GM19193 (cell line): Measurements from ENCODE around the gene TUSC2.
A peak's percentile ranks its signal among the peaks of the same experiment; 100 is the strongest.

Source experiments
- POLR2A ChIP-seq: IDR thresholded peaks from 4 replicates; pipeline ENCODE4 v1.6.1; 2011; ENCODE audit not compliant: insufficient read depth, insufficient read length; ENCODE audit errors: extremely low read depth

Gene TUSC2

DNA sequence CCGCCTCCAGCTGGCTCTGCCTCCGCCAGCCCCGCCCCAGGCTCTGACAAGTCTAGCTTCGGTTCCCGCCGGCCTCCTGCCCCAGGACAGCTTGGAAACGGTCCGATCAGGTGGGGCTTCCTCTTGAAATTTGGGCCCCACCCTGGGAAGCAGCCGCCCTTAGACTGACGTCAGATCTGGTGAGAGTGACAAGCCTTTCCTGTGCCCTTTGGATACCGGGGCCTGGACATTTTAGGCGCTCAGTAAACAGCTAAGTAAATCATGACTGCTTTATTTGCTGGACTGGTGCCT is 28.4 kb downstream of the TUSC2 start:
- no peak for TF ChIP-seq POLR2A

DNA sequence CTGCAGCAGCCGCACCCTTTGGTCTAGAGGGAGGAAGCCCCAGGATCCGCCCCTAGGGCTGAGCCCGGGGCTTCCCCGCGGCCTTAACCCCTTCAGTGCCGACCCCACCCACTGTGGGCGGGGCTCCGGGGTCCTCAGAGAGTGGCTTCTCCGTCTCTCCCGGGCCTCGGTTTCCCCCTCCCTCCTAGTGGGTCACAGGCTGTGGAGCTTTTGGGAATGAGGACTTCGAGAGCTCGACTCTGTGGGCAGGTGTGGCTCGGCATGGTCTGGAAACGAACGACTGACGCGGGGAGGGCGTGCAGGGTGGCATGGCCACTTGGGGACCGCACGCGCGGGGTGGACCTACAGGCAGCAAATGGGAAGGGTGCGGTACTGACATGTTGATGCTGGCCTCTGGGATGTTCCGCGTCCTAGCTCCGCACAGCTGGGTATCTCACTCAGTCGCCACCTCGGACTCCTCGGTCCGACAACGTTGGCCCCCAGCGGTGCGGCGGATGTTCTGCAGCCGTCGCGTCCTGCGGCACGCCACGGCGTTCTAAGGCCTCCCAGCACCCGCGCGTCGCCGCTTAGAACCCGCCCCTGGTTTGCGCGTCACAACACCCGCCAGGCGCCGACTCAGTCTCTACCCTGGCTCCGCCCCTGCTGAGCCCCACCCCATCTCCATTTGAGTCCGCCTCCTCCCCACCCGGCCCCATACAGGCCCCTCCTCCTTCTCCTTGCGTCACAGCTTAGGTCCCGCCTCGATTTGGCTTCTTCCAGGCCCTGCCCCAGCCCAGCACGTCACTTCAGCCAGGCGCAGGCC is 29.0 kb downstream of the TUSC2 start, which contains the start of the genes HYAL3 and NAA80:
Gene HYAL3 (minus strand): TSS at position 570 of the 802 bp plus-strand sequence. CDS start 3,803 bp downstream, outside the sequence.
Gene NAA80 (minus strand): TSS at position 570 of the 802 bp plus-strand sequence. CDS start 1,942 bp downstream, outside the sequence.
- peak; percentile 92 for TF ChIP-seq POLR2A

DNA sequence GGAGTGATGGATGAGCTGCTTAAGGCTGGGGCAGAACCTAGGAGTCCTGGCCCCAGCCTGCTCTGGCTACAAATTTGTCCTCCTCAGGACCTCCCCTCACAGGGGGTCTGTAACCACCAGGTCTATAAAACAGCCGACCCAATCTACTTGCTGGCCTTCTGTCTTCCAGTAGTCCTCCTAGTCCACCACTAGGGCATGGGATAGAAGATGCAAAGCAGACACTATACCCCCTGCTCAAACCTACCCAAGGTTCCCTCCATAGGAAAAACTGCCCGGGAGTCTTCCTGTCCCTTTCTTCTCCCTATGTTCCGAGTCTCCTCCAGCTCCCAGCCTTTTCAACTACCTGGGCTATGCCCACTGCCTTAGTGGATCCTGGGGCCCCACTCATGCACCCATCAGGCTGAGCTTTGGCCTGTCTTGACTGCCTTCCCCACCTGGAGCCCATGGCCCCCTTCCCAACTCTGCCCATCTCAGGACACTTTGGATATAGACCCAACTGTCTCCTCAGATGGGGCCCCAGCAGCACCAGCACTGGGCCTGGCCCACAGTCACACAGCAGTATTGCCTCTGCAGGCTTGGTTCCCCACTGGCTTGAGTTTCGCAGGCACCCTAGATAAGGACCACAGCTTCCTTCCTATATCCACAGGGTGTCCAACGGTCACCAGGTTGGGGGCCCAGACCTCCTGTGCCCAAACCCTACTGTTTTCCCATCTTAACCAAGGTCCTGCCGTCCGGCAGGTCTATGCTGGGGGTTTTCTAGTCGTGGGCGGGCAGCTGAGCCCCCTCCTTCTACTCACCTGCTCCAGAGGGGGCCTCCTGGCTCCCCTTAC is 29.9 kb downstream of the TUSC2 start:
- TF ChIP-seq POLR2A = no peak

DNA sequence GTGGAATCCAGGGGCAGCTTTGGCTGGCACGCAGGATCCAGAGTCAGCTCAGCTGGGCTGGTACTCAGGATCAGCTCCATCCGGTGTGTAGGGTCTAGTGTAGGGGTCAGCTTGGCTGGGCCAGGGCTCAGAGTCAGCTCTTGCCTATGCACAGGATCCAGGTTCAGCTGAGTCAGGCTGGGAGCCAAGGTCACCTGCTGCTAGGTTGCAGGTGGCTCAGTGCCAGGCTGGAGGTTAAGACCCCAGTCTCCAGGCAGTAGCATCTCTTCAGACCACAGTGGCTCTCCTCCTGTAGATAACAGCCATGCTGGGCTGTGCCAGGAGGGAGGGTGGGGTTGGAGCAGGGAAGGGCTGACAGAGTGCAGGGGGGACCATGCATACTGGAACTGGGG is 30.6 kb downstream of the TUSC2 start:
- no peak for TF ChIP-seq POLR2A

DNA sequence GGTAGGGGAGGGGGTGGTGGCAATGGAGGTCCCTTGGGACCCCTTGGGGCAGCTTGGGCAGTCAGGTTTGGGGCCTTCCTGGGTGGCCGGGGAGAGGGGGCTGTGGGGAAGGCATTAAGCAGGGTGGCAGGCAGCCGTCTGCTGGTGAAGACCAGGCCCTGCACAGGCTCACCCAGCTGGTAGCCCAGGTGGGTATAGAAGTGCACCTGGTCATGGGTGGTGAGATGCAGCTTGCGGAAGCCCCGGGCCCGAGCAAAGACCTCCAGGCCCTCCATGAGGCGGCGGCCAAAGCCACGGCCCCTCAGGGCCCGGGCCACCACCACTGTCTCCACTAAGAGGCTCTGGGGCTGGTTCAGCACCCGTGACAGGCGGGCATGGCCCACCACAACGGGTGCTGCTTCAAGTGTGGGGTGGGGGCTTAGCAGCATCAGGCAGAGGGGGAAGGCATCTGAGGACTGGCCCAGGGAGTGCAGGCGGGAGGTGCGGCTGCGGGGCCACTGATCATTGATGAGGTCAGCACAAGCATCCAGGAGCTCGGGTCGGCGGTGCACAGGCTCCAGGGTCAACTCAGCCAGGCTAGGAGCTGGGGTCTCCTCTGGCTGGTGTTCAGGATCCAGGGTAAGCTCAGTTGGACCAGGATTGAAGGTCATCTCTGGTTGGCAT is 31.2 kb downstream of the TUSC2 start:
- TF ChIP-seq POLR2A = no peak

DNA sequence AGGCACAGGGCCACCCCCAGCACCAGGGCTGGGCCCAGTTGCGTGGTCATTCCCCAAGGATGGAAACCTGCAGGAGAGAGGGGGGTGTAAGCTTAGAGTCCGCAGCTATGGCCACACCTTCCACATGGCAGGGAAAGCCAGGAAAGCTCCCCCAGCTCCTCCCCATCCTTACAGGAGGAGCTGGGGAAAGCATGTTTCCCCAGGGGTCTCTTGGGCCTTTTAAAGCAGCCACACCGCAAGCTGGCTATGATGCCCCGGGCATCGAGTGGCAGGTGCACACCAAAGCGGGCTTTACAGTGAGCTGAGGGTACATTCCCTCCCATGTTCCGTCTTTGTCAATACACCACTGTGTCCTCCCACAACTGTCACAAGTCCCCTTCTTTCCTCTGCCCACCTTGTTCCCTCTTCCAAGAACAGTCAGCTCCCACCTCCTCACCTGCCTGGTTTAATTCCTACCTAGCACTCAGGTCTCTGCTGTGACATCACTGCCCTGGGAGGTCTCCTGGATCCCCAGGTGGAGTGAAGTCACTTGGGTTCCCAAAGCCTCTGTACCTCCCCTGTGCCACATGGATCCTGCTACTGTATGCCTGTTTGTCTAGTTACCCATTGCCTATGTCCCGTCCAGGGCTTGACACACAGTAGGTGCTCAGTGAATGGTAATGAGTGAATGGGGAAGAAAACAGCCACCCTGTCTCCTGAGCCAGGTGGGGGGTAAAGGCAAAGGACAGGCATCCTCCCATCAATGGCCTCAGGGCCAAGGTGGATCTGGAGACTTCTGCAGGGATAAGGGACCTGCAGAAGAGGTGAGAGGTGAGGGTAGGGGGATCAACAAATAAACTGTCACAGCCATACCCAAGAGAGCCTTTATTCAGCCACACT is 32.2 kb downstream of the TUSC2 start:
- no peak for TF ChIP-seq POLR2A

DNA sequence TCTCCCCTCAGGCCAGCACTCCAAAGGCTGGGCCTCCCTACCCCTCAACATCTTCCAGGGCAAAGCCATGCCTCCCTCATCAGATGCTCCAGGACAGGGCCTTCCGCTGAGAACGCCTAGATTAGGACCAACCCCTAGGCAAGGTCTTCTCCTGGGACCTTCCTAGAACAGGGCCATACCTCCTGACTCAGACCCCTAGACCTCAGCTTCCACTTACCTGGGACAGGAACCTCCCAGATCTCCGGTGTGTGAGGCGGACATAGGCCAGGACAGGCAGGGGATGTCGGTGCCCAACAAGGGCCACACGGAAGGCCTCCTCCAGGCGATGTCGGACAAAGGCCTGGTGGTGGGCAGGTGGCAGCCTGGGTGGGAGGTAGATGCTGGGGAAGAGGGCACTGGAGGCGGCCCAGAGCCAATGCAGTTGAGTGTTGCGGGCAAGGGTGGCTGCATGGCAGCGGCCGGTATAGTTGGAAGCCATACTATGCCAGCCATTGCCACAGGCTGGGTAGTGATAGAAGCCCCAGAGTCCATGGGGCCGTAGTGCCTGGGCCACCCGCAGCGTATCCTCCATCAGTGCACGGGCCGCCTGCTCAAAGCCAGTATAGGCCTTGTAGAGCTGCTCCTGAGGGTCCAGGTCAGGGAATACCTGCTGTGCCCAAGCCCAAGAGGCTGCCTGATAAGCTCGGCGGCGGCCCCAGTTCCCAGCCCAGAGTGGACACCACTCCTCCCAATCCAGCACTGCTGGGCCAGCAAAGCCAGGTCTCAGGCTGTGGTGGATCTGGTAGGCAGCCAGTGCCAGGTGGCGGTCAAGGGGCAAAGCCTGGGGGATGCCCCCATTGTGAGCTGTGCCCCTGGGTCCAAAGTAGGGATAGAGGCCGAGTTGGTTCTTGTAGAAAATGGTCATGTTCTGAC is 33.3 kb downstream of the TUSC2 start:
- no peak for TF ChIP-seq POLR2A

DNA sequence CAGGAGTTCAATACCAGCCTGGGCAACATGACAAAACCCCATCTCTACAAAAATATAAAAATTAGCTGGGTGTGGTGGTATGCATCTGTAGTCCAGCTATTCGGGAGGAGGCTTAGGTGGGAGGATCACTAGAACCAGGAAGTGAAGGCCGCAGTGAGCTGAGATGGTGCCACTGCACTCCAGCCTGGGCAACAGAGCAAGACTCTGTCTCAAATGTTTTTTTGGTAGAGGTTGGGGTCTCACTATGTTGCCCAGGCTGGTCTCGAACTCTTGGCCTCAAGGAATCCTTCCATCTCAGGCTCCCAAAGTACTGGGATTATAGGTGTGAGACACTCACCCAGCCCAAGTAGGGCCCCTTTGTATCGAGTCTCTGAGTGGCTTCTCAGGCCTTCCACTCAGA is 33.9 kb downstream of the TUSC2 start:
- no peak for TF ChIP-seq POLR2A

DNA sequence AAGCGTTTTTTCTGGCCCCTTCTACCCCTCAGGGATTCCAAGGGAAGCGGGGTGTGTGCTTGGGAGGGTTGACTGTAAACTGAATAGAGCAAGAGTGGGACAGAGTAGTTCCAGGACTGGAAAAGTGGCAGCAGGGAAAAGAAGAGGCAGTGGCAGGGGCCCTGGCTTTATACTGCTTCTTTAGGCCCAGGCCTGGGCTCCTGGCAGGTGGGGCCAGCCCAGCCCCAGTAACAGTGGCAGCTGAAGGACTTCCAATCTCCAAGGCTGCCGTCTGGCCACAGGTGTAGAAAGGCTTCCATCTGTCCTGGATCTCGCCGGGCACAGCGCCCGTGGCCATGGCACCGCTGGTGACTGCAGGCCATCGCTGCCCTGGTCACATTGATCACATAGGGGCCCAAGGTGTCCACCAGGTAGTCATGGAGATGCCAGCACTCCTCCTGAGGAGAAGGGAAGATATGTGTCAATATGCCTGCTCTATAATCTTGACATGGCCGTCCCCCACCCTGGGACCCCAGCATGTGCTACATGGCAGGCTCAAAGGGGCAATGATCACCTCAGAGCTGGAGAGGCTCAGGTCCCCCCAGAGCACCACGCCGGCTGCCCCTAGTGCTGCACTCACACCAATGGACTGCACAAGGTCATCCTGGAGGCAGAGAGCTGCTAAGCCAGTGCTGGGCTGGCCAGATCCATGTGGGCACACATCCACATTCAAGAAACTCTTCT is 34.8 kb downstream of the TUSC2 start:
- no peak for TF ChIP-seq POLR2A

DNA sequence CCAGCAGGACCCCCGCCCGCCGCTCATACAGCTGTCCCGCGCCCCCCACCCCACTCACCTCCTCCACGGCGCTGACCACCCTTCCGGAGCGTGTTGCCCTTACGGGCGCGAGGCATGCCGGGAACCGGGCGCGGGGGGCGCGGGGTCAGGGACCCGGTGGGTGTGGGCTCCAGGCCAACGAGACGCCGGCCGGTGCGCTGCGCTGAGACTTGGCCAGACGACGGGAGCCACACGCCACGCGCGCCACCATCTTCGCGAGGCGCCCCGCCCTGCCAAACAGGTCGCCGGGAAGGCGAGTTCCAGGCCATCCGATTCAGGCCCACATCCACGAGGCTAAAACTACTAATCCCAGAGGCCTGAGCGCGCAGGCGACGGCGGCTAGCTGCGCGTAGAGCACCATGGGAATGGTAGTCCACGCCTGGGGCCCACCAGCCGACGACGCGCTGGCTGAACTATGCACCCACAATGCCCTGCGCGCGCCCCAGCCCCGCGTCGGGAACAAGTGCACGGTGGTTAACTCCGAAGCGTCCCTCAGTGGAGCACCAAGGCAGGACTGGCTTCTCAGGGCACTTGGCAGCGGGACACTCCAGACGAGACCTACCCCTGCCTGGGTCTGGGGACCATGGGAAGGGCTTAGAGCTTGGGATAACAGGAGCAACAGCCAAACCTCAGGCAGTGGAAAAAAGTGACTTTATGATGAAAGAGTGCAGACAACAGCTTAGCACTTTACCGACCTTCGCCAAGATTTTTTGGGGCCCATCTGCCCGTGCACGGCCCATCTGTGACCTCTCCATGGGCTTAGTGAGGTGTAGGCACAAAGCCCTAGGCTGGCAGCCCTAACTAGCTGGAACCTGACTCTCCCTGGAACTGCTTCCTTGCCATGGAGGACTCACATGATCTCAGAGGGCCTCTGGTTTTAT is 35.6 kb downstream of the TUSC2 start, which contains the start of gene IFRD2:
Gene IFRD2 (minus strand): TSS at position 271 of the 920 bp plus-strand sequence. CDS start 155 bp downstream, at position 116.
- TF ChIP-seq POLR2A = peak; percentile 75

DNA sequence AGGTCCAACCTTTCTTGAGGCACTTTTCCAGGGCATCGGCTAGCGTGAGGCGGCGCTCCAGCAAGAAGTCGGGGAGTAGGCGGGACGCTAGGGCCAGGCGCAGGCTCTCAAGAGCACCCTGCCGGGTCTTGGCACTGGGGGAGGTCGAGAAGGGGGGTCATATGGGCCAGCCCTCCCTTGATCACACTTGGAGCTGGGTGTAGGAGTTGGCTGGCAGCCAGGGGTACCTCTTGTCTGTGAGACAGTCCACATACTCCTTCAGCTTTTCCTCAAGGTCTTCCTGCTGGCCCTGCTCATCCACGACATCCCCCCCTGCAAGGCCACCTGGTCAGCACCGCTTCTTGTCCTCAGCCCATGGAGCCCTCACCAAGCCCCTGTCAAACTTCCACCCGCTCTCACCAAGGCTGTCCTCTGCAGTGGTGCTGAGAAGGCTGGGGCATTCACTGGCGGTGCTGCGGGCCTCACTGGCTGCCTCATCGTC is 37.8 kb downstream of the TUSC2 start:
- TF ChIP-seq POLR2A = no peak

DNA sequence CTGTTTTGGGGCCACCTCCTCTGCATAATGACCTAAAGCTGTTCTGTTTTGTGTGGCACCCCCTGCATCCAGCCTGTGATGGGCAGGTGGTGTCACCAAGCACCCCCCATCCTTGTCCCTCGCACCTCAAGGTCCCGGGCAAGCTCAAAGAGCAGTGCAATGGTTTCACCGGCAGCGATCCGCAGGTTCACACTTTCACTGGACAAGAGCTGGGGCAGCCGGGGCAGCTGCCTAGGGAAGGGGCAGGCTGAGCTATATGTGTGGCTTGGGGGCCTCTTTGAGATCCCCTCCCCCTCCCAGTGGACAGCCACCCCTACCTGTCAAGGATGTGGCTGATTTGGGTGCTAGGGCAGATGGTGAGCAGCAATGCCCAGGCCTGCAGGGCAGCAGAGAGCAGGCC is 38.9 kb downstream of the TUSC2 start:
- TF ChIP-seq POLR2A = no peak

DNA sequence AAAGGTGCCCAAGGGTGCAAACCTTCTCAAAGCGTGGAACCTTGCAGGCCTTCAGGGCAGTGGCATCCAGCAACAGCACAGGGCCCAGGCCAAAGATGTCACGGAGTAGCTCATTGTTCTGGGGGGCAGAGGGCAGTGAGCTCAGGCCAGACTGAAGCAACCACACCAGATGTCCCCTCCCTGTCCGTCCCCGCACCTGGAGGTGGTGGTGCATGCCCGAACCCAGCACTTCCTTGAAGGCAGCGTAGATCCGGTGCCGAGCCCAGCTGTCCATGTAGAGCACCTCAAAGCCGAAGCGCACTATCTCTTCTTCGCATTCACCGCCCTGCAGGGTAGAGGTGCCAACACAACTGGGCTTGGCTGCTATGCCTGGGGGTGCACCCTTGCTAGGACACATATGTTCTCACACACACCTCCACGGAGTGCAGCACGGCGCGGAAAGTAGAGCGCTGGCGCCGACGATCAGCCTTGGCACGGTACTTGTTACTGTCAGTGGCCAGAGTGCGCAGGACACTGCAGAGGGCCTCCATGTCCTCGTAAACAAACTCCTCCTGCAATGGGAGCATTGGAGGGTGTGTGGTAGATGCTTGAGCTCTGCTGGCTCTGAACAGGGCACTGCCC is 39.5 kb downstream of the TUSC2 start:
- no peak for TF ChIP-seq POLR2A
